HG03342 (cell line): ENCODE results near the gene PPM1H.
A peak's percentile ranks its signal among the peaks of the same experiment; 100 is the strongest.

Experiments used
- ATAC-seq: cut with Tn5 transposase; IDR thresholded peaks from one replicate; pipeline ENCODE4 v1.9.1; 2021; ENCODE audit warnings: mild to moderate bottlenecking, moderate library complexity; ENCODE audit not compliant: unreplicated experiment

PPM1H gene

DNA sequence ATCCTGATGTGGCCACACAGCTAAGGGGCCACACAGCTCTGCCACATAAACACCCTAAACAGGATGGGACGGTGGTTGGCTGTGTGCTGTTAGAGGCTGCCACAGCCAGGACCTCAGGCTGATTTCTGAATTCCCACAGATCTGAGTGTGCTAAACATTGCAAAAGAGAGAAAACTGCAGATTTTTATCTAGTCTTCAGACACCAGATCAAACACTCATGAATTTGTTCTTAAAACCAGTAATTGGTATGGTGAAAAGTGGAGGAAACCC lies 277.7 kb downstream of the PPM1H start:
- no peak for ATAC-seq

DNA sequence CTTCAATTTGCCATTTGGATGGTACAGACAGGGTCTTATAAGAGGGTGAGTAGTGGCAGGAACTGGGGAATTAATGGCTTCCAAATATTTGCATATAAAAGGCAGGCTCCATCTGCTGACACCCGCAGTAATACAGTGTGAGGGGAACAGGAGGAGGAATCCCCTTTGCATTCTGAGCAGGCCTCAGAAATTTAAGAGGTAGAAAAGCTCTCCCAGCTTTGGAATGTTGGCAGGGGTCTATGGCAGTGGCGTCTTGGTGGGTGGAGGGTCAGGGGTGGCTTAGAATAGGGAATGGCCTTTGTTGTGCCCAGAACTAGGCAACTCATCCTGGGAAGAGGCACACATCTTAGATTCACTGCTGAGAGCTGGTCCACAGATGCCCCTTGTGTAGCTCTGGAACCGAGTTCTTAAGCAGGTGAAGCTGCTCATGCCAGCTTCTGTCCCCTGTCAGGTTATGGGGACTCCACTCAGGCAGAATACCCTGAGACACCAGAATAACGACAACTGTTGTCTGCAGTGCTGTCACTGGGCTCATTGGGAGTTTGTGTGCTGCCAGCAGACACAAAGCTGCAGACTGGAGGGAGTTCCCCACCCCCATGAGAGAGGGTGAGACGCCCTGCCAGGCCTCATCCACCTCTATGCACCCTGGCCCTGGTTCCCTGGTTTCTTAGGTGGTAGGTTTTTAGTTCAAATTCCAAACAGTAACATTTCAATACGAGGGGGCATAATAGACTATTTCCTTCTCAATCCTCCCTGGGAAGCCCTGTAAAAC lies 278.2 kb downstream of the PPM1H start:
- no peak for ATAC-seq

DNA sequence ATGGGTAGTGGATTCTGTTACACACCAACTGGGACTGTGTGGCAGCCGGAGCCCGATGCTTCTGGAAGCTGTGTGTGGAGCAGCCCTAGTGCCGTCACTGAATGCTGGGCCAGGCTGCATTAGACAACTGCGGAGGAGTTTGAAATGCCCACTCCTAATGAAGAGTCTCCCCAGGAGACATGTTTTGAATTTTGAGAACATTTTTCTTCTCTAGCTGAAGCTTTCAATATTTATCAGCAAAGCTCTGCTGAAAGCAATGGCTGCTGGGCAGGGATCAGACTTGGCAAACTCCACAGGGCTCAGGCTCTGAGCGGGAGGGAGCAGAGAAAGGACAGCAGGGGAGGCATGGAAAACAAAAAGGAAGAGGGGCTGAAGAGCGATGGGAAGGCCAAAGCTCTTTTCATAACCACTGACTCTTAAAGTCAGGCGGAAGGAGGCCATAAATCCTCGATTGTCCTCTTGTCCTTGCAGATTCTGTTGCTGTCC lies 279.2 kb downstream of the PPM1H start:
- ATAC-seq, result no peak

DNA sequence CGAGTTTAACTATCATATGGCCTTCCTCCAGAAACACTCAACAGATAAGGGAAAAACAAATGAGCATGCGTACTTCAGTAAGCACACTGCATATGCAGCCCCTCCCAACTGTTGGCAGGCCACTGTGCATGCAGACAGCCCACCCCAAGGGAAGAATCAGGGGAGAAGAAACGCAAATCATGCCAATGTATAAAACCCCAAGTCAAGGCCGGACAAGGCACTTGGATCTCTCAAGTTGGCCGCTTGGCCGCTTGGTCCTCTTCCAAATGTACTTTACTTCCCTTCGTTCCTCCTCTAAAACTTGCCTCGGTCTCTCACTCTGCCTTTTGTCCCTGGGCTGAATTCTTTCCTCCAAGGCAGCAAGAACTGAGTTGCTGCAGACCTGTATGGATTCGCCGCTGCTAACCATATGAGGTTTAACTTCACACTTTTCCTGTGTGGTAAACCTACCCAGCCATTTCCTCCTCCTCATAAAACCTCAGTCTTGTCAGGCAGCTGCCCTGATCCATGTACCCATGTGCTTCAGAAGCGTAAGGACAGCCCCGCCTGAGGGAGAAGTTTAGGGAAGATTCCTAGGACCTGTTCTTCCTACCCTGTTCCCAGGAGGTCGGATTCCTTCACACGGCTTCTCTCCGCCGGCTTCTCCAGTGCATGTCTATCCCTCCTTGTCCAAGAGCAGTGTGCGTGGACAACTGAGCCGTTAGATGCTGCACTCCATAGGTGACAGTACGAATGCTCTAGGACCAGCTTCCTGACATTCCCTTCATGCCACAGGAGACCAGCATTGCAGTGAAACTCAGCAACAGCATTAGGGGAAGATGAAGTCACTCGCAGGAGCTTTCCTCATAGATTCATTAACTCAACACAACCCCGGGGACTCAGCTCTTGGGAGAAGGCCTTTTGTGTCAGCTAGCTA lies 280.4 kb downstream of the PPM1H start:
- no peak for ATAC-seq

DNA sequence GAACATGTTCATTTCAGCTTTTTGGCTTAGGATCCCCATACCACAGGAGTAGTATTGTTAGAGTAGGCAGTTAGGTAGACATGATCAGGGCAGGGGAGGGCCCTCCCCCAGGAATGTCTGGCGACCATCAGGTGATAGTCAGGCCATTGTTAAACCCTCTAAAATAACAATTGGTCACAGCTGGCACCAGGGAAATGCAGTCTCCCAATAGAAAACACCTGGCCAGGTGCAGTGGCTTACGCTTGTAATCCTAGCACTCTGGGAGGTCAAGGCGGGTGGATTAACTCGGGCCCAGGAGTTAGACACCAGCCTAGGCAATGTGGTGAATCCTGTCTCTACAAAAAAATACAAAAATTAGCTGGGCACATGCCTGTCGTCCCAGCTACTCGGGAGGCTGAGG lies 281.2 kb downstream of the PPM1H start:
- ATAC-seq, result no peak

DNA sequence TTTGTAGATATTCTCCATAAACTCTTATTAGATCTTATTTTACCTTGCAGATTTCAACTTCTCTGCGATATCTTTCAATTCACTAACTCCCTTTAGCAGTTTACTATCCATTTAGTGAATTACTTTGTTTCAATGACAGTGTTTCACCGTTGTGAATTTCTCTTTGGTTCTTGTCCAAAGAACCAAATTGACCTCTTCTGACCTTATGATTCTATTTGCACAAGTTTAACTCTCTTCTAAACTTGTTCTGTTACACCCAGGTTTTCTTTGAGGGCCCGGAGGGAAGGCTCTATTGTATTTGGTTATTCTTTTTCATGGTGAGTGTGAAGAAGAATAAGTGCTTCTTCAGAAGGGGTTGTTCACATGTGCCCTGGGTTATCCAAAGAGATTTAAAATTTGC lies 281.6 kb downstream of the PPM1H start:
- no peak for ATAC-seq

DNA sequence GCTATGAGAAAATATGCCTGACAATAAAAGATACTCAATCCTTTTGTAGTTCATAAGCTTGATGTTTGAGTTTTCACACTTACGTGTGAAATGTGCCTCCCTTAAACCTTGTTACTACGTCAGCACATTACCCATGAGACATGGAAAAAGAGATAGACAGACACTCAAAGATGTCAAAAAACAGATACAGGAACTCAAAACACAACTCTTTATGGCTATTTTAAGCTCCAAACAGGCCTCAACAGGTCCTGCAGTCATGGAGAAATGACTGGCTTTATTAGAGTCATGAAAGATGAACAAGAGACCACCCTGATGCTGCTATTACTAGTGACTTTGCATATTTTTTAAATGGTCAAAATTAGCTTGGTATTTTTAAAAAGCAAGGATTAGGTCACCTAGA lies 283.8 kb downstream of the PPM1H start:
- no peak for ATAC-seq

DNA sequence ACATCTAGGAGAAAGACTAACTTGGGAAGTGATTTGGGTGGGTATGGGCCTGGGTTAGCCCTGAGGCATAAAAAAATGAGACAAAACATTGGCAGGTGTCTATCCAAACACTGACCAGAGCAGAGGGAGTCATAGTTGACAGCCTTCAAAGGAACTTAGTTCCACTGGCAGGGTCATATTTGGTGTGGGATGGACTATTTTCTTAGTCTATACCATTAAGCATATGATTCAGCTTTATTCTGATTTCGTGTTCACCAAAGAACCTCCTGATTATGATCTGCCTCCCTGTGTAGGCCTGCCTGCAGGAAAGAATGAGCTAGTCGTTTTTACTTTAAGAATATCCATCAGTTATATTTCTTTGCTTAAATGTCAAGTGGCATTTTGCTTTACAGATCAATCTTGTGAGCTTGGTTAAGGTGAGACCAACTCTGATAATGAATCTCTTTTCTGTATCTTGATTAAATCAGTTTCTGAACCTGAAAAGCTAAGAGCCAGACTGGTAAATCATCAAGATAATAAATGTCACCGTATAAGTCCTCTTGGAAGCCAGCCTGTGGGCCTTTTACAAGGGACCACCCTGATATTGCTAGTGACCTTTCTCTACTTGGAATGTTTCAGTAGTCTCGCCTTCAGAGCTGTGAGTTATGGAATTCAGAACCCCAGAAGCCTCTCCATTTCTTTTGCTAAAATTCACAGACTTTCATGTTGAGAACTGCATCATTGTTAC lies 285.4 kb downstream of the PPM1H start:
- no peak for ATAC-seq

DNA sequence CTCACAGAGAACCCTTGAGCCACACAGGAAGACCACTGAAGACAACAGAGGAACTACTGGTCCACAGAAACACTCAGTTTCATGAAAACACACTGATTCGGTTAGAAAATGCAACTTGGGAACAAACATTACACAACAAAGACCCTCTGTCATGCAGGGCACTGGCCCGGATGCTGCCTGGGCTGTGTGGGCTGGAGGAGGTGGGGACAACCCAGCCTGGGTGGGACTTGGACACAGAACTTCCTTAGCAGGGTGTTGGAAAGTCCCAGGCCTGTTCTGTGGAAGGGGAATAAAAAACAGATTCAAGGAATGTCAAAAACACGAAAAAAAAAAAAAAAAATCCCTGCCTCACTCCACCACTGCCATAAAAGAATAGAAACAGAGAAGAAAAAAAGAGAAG lies 287.4 kb downstream of the PPM1H start:
- ATAC-seq, result no peak

DNA sequence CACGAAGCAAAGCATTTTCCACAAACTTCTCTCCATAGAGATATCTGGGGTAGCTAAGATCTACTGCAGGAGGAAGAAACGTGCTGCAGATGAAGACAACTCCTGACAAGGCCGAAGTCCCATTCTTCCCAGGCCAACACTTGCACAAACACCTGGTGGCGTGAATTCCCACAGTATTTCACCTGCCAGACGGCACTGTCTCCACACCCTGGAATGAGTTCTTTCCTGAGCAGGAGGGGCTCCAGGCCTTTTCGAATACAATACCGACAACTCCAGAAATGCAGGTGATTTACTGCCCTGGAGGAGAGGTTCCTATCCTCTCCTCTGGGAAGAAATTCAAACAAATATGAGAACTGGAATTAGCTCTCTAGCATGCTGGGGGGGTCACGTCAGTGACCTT lies 288.4 kb downstream of the PPM1H start:
- no peak for ATAC-seq

DNA sequence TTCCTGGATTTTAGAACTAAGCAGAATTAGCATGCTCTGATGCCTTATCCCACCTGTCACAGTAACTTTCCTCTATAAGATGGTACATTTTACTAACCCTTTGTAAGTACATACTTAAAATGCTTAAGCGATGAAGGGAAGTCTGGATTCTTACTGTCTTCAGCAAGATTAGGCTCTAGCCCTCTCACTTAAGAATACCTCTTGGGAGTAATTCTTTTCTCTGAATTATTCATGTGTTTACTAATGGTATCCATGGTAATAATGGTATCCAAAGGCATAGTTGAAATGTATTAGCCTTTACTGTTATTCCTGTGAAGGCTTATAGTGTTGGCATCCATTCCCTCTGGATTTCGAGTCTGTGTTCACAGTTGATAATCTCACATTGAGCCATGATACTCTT lies 291.5 kb downstream of the PPM1H start:
- no peak for ATAC-seq

DNA sequence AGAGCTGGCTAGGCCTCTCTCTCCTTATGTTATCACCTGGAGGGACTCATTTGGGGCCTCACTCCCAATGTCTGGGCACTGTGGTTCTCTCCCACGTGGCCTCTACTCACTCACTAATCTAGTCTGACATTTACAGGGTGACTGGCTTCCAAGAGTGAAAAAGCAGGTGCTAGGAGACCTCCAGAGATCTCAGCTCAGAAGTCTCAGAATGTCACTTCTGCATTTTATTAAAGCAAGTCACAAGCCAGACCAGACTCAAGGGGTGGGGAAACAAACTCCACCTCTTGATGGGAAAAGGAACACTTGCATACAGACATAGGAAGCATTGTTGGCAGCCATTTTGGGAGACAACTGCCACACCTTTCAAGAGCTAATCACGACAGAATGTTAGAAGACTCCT lies 292.5 kb downstream of the PPM1H start:
- no peak for ATAC-seq

DNA sequence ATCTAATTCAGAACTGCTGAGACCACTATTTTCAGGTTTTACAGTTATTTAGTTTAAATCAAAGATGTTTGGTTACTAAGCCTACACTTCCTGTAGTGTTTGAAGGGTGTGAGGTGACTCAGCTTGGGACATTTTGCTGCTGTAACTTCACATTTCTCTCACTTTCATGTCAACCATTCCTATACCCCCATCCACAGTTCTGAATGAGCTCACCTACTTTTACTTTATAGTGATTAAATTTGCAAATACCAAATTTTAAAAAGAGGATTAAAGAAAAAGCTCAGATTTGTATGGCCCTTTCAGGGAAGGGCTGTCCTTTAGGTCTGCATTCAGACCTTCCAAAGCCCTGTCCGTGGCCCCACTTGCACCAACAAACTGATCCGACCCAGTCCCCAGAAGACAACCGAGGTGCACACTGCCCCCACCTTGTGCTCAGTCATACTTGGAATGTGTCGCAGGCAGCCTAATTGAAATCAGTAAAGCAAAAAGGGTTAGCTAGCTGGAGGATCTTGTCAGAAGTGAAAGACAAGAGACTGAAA lies 294.0 kb downstream of the PPM1H start:
- ATAC-seq, result peak; percentile 91

DNA sequence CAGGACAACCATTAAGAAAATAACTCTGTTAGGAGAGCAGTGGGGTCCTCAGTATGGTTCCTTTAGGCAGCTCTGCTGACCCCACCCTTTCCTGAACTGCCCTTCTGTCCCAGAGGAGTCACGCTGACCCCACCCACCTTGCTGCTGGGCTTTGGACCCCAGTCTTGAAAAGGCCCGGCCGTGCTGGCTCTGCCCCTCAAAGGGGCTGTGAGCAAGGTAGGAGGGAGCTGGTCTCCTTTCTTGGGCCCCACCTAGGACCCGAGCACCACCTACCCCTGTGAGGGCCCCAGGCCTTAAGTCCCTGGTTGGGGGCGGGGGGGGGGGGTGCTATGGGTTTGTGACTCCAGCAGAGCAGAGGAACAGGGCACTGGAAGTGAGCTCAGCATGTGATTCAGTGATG lies 297.3 kb downstream of the PPM1H start:
- no peak for ATAC-seq

DNA sequence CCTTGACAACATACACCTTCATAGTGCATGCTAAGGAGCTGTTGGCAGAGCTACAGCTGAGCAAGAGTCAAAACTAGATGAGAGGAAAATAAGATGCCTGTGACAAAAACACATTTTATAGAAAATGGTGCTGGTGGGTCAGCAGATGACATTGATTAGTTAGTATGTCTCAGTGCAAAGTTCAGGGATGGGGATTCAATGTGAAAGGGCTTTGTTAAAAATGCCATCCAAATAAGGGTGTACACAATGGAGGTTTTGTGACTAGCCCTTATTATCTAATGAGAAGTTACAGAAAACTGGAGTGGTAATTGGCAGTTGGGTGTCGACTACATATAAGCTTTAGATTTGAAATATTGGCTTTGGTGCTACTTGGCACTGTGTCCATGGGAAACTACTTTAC lies 299.3 kb downstream of the PPM1H start:
- ATAC-seq, result no peak

DNA sequence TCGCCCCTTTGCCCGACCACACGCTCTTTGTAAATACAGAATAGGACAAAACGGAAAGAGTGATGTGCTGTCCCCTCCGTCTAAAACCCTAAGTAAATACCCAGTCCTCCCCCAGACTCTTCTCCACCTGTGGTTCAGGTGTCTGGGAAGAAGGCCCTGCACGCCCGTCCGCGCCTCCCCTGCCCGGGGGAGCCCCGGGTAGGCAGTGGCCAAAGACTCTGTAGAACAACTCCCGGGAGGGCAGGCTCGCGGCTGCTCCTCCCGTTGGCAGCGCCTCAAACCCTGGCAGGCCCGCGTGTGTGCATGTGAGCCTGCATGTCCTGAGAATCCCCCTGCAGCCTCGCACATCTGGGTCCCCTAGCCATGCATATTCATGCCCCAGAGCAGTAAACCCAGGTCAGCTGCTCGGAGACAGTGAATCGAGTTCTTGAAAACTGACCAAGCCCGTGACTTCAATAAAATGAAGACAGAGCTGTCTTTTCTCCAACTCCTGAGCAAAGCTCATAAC lies 302.5 kb downstream of the PPM1H start:
- ATAC-seq, result peak; percentile 26

DNA sequence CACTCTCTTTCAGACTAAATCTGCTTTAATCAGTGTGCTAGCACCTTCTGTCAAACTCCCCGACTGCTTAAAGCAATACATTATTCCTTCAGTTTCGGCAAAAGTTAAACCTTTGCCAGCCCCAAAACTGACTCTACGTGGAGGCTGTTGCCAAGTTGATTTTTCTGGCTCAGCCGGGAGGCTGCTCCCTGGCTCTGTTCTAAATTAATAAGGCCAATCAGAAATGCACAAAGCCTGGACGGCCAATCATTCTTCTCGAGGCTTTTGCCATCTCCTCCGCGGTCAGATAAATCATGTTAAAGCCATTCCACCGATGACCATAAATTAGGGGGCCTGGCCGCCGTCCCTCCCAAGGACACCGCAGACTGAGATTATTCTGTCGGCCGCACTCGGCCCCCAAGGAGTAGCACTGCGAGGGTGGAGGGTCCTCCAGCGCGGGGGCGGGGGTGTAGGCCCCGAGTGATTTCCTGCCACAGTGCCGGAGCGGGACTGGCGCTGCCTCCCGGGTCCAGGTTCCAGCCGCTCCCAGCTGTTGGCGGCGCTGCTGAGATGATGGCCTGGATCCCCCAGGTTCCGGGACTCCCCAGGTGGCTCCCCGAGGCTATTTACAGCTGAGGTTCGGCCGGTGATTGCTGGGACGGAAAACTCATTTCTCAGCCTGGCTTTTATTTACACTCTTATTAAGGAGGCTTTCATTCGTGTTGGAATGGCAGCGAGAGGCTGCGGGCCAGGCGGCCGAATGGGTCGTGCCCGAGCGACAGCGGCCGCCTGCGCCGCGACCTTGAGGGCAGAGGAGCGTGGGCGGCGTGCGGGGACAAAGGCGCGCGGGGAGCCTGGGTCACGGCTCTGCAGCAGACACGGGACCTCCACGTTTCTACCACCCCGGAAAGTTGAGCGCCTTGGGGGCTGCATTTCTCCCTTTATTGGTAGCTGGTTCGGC lies 303.2 kb downstream of the PPM1H start:
- peak; percentile 73 for ATAC-seq

DNA sequence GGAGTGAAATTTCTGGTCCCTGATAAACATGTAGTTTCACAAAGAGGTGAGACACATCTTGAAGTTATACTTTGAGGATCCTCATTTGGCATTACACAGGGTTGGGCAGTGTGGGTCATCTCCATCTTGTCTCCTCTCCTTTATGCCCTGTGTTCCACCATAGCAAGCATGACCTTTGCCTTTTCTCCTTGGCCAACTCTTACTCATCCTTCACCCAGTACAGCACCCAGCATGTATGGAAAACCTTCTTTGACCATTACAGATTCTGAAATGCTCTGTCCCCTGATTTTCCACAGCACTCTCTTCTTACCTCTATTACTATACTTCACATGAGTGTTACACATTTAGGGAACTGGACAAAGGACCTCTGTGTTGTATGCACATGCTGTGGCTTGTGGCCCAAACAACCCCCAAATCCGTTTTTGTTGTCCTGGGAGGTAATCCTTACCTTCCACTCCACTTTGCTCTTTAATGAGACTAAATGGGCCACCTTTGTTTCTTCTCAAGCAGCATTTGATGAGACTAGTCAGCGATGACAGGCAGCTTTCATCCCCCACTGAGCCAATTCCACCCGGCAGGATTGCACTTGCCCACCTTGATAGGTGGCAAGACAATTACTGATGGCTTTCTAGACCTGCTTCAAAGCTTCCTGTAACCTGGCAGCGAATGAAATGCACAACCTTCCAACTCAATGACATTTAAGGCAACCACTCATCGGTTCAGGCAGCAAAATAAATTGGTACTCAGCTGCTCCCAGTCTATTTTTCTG lies 304.8 kb downstream of the PPM1H start:
- no peak for ATAC-seq

DNA sequence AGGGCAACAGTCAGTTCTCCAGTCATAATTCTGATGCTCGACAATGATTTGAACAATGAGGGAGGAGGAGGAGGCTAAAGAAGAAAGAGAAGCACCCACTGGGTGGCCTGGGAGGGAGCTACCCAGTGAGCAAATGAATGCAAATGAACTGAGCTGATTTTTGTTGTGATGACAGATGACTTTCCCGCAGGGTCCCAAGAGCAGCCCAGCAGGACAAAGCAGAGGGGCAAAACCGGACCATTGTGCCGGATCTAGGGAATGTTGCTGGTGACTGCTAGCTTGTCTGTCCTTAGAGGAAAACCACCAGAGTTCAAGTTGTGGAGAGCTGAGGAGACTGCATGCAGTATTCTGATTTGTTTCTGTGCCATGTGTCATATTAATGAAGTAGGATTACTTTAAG lies 305.5 kb downstream of the PPM1H start:
- no peak for ATAC-seq
